CD4-positive, alpha-beta T cell treated with Interferon alpha-2 for 1 hour (primary cell): Measurements from ENCODE around the gene VWA3B.
A peak's percentile ranks its signal among the peaks of the same experiment; 100 is the strongest.
"Not testable (repeated sequence)": the region's sequence is repeated elsewhere in the genome, so short reads cannot be mapped to it uniquely, and the experiment has no call there.

Experiments
- DNase-seq, 2 donors: peaks; one replicate each; pipeline ENCODE4 v3.0.0-alpha.2; 2020 to 2022

The VWA3B gene

DNA sequence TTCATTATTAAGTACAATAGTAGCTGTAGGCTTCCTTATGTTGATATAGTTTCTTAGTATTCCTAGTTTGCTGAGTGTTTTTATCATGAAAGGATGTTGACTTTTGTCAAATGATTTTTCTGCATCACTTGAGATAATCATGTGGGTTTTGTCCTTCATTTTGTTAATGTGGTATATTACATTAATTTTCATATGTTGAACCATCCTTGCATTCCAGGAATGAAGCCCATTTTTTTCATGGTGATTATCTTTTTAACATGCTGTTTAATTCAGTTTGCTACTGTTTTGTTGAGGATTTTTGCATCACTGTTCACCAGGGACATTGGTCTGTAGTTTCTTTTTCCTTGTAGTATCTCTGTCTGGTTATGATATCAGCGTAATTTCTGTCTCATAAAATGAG, 176.4 kb downstream of the VWA3B start:
- DNase-seq = no peak

DNA sequence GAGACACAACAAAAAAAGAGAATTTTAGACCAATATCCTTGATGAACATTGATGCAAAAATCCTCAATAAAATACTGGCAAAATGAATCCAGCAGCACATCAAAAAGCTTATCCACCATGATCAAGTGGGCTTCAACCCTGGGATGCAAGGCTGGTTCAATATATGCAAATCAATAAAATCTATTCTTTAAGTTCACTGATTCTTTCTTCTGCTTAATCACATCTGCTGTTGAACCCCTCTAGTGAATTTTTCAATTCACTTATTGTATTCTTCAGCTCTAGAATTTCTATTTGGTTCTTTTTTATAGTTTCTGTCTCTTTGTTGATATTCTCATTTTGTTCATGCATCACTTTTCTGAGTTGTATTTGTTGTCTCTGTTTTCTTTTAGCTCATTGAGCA, 181.3 kb downstream of the VWA3B start:
- DNase-seq = not testable (repeated sequence)

DNA sequence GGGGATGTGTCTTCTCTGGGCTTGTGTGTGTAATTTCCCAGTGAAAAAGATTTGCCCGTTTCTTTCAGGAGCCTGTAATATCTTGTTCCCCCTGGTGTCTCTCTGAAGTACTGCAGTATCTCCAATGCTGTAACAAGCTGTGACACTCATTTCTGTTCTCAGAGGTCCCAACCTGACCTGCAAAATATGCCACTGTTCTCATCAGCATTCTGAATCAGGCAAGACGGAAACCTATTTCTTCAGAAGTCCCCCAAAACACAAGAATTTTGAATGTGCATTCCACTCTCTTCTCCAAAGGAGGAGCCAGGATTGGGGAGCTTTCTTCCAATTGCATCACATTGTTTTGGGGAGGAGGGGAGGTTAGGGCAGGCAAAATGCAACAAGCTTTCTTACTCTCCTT, 182.3 kb downstream of the VWA3B start:
- peak; percentile 4 to 38 for DNase-seq

DNA sequence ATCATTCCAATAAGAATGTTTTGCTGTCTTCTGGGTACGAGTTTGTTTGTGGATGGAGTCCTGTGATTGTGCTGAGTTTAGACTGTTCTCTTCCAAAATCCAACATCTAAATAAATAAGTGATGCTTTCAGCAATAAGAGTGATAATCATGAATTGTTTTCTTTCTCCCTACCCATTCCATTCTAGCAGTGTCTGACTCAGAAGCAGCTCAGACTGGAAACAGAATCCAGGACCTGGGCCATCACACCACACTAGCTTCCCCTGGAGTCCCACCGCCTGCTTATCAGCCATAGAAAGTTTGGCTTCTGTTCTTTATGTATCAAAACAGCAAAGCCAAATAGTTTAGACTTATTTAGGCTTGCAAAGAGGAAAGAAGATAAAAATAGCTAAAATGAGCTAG, 182.9 kb downstream of the VWA3B start:
- DNase-seq = no peak

DNA sequence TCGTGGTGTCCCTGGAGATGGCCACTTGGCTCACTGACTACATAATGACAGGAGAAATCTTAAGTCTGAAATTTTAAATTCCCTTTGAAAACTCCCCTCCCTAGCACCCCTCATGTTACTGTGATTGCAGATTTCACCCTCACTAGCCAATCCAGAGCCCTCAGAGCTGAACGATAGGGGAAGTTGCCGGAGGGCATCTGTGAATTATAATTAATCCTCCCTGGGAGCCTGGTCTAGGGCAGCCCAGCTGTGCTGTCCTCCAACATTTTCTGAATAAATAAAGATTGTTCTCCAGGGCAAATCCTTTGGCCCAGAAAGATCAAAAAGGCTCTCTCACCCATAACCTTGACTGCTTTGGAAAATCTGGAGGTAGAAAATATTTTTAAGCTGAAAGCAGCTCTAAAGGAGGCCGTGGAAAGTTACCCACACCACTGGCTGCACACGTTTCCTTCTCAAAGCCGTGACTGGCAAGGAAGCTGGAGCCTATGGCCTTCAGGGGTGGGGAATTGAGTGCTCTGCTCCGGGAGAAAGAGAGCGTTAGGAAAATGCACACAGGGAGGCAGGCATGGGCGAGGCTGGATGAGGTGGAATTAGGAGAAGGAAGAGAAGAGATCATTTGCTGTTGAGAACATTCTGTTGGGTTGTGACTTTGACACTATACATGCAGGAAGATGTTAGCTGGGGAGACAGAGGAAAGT, 190.3 kb downstream of the VWA3B start:
- no peak for DNase-seq

DNA sequence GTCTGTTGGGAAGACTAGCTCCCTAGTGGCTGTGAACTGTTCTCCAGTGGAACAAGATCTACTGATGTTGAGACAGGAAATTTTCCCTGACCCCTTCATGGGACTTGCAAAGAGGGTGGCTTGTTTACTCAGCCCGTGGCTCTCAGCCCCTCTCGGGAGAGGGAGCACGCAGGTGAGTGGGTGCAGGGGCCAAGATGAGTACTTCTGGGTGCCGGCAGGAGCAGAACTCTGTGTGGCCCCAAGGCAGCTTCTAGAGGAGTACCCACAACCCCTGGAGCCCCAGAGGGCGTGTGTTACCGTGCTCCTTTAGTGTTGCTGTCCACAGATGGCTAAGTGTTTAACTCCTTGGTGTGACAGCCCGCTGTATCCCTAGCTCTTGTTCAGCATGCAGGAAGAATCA, 191.1 kb downstream of the VWA3B start:
- DNase-seq = no peak

DNA sequence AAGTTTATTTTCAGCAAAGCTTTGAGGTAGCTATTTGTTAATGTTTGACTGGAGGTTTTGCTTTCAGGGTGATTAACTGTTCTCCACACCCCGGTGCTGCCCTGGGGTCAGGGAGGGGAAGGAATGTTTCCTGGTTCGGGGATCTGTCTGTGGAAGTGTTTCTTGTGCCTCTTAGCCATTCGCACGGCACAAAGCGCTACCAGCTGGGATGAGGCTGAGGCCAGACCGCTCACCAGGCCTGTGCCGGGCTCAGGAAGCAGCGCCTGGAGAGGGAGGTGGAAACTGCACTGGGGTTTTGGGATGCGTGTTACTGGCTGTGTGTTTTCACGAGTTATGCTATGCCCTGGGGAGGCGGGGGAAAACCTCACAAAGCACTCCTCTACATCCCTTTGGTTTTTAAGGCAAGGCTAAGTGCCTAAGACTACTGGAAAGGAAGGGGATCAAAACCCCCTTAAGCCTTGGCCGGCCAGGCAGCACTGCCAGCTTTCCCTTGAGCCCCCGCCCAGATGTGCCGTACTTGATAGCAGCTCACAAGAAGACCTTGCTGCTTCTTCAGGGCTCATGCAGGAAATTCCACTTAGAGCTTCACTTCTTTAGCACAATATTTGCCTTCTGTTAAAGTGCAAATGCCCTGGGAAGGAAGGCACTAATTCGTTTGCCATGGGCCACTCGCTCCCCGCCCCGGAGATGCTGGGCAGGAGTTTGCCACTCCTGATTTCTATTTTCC, 193.6 kb downstream of the VWA3B start:
- no peak for DNase-seq

DNA sequence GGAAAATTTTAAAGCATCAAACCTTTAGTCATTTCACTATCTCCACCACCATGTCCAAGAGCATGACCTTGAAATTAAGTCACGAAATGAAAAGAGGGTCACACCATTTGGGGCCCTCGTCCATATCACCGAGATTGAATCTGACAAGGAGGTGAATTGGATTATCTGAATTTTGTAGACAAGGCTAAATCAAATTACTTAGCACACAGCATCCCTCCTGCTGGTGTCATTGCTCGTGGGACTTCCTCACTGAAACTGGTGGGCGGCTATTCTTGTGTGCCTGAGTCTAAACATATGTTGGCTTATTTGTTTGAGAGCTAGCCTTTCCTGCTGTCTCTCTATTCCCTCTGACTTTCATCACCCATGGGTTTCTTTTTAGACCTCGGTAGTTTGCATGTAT, 194.6 kb downstream of the VWA3B start:
- no peak for DNase-seq

DNA sequence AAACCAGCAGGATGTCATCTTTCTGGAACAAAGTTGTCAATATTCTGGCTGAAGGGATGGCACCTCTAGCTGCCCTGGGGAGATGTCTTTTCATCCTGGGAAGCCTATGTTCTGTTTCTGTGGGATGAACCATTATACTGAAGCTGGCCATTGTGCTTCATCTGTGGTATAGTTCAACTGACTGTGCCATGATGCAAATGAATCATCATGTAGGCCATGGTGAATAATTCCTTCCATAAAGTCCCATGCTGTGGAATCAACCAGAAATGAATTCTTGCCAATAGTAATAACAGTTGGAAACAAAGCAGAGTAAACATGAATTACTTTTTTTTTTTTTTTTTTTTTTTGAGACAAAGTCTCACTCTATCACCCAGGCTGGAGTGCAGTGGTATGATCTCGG, 195.1 kb downstream of the VWA3B start:
- no peak for DNase-seq

DNA sequence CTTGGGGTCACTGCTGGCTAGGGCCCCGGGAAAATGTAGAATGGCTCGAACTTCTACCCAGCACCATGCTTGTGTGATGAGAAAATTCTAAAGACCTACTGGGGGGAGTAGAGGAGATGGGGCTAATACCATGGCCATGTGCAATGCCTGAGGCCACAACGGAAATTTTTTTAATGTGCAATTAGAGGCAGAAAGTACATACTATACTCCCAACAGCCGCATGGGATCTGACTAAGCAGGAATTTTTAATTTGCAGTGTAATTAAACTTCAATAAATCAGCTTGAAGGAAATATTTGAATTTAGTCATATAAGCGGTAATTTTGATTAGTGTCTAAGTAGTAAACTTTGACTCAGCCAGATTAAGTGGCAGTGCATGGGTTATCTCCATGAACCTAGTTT, 206.1 kb downstream of the VWA3B start:
- no peak for DNase-seq

DNA sequence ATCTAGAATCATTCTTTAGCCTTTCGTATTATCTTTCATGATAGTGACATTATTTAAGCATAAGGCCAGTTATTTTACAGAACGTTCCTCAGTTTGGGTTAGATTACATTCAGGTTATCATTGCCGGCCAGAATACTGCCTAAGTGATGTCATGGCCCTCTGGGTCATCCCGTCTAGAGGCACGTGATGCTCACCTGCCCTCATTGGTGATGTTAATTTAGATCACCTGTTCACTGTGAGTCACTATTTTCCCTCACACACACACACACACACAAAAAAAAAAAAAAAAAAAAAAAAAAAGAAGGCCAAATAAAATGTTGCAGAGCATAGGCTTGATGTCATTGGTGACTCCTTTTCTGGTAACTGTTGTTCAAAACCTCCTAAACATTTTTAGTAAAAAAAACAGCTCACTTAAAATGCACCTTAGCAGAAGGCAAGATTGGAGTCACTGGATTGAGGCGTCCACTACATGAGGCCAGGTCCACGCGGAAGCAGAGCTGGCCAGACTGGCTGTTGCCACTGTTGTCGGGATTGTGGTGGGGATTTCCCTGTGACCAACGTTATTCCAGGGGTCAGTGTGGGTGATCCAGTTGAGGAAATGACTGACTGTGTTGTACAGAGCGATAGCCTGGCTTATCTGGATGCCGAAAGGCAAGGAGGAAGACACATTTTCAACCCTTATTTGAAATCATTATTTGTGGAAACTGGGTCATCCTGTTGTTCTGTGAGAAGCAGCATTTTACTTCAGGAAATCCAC, 207.1 kb downstream of the VWA3B start:
- no peak for DNase-seq

DNA sequence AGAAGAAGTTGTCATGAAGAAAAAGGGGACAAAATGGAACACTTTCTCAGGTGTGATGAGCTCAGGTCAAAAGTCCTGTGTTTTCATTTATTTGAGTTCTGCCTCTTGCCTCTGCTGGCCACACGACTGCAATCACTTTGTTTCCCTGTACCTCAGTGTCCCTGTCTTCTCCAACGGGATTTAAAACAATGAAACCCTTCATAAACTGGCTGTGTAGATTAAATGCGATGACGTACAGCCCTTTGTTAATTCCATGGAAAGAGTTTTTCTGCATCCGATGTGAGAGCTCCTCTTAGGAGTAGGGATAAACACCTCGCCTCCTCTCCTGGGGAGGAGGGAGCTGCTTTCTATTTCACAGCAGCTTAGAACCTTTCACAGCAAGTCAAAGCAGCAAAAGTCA, 207.7 kb downstream of the VWA3B start:
- DNase-seq = no peak

DNA sequence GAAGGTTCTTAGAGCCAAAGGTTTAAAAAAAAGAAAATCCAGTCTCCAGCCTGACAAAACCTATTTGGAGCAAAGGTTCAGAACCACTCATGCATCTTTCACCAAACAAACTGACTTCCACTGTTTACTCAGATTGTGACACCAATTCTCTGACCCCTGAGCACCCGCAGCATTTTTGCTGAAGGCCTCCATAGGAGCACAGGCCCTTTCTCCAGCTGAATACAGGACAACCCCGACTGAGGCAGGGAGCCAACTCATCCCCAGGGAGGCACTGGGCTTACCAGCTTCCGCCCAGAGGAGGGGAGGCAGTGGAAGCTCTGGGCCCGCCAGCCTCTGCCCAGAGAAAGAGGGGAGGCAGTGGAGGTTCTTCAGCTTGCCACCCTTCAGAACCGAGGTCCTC, 208.3 kb downstream of the VWA3B start:
- DNase-seq = no peak

DNA sequence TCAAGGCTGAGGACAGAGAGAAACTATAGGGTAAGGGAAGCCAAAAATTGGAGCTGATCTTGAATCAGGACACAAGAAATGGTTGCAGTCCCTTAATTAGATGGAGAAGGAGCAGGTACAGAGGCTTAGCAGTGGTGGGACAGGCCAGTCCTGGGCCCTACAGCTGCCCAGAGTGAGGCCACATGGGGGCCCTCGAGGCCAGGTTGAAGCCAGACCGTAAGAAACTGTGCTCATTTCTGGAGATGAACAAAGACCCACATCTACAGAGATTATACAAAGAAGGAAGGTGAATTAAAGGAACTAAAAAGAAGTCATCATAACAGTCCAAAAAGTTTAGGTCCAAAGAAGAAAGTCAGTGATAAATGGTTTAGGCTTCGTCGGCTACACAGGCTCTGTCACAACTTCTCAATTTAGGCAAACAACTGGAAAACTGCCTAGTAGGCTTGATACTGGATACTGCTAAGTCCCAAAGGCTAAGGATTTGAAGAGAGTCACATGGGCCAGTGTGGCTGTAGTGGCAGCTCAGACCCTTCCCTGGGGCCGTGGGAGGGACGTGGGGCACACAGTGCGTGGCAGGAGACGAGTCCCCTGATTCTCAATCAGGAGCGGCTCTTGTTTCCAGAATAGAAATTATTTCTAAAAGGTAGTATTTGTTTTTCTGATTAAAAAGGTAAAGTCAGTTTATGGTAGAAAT, 208.9 kb downstream of the VWA3B start:
- no peak for DNase-seq

DNA sequence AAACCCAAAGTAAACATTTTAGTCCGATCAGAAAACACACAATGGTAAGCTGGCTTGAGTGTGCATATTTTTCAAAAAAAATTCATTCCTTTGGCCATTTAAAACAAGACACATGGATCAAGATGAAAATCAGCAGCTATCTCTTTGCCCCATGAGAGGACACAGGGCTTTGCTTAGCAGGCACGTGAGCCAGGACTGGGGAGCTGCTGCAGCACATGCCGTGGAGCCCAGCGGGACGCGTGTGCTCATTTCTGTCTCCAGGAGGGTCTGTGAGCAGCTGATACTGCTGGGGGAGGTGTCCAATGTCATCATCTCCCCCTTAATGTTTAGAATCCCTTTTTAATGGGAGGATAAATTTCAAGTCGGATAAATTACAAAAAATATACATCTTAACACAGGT, 209.5 kb downstream of the VWA3B start:
- DNase-seq = no peak

DNA sequence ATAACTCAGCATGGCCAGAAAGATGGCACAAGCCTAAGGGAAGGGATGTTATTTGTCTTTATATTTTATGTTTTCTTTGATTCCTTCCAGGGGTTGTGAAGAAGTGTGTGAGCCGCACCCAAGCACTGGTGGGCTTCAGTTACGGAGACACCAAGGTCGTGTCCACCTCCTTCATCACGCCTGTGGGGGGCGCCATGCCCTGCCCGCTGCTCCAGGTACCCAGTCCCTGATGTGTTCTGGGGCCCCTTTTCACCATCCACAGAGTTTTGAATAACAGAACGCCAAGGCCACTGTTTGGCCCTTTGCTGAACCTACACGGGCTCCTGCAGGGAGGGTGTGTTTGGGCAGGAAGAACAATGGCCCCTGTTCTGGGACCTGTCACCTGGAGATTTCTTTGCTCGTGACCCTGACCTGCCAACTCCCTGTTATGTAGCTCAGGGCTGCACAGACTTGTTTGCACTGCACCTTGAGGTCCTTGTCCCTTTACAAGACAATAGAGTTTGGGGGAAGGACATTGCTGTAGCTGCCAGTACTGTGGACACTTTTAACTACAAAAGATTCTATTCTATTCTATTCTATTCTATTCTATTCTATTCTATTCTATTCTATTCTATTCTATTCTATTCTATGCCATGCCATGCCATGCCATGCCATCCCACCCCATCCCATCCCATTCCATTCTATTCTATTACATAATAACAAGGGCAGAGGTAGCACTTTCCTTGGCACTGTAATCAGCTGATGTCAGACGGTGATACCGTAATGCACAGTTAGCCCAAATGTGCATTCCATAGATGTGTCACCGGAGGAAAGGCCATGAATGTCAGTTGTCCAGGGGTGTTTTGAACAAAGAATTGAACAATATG, 211.1 kb downstream of the VWA3B start:
- DNase-seq = no peak

DNA sequence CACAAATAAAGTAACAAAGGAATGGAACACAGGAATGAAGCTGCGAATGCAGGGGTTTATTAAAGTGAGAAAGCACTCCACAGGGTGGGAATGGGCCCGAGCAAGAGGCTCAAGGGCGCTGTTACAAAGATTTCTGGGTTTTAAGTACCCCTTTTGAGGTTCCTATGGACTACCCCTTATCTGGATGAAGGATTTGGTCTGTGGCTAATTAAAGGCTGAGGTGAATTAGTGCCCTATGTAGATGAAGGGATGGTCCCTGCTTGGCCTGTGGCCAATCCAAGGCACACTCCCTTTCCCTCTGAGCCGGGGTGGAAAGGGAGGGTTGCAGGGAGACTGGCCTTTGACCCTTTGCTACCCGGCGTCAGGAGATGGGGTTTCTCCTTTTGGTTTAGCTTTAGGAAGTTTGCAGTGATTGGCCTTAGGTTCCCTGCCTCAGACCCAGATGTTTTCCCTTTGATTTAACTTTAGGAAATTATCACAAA, 211.8 kb downstream of the VWA3B start:
- DNase-seq = no peak

DNA sequence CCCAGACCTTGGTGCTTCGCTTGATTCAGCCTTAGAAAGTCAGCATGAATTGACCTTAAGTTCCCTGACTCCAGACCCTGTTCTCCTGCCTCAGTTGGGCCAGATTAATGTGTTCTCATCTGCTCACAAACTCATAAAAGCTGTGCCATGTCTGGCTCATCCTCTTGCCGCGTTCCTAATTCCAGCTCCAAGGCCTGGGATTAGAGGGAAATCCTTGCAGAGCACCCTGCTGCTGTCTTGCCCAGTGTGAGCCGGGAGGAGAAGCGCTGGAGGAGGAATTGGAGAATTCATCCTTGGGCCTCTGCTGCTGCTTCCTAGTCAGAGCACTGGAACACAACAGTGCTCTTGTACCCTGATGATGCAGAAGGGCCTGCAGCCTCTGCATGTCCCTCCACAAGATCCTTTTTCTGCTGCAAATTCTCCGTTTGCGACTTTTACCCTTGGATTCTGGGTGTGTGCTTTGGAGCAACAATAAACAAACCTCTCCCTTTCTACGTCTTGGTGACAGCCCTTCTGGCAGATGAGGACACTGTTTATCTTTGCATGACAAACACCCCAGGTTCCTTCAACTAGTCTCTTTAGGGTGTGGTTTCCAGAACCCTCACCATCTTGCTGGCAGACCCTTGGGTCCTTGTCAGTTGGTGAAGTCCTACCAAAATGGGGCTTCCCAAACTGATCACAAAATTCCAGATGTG, 212.4 kb downstream of the VWA3B start:
- DNase-seq = no peak

DNA sequence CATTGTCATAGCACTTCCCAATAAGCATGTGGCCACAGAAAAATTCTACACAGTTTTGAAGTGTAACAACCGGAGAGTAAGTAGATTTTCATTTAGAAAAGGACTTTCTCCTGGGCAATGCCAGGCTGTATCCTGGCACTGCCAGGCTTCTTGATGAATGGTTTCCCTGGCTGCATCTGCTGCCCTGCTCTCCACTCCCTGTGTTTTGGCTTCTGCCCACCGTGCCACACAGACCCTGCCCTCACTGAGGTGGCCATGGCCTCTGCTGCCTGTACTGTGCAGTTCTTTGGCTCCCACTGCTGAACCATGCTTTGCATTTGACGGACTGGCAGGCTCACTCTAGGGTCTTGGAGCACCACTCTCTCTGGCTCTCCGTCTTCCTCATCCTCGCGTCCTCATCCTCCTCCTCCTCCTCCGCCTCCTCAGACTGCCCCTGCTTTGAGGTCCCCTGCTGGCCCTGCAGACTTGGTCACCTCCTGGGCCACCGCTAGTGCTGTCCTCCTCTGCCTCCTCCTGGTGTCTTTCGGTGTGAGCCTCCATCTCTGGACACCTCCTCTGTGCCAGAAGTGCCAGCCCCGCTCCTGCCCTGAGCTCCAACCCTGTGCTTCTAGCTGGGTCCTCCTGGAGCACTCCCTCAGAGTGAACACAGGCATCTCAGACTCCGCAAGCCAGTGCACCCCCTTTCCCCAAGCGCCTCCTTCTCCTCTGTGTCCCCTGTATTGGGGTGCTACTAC, 213.3 kb downstream of the VWA3B start:
- DNase-seq = no peak

DNA sequence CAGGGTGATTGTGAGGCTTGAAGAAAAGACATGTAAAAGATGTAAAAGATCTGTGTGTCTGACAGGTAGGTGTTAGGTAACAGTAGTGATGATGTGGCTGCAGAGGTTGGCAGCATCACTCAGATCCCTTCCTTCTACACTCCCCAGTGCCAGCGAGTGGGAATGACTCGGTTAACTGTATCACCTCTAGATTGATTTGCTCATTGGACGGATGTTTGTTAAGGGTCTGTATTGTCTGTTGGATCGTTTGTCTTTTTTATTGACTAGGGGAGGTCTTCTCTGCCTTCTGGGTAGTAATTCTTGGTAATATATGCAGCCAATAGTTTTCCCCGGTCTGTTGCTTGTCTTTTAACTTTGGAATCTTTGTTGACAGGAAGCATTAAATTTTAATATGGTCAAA, 214.5 kb downstream of the VWA3B start:
- DNase-seq = no peak

DNA sequence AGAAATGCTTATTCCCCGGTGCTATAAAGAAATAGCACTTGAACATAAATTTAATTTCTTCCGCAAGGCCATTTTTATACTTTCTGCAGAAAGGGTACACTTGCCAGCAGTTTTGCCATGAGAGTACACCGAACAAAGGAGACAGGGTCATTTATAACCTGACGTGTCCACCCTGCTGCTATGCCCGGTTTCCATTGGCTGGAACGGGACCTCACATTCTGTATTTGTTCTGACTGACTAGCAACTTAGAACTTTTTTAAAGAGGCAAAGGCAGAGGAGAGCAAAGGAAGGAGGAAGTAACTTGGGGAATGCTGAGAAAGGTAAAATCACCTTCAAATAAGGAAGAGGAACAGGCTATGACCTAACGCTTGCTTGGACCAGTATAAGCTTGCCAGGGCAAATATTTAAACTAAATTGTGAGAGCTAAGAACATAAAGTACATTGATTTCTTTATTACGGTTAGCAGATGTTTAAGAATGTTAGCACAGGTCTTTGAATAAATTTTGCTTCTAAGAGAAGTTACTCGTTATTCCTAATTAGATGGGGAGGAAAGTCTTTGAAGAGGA, 220.2 kb downstream of the VWA3B start:
- not testable (repeated sequence) for DNase-seq
